Measurements from ENCODE around the gene SIGLECL1.

The SIGLECL1 gene

GRCh38 chr19:51297406-51297805 lies 46.5 kb downstream of the SIGLECL1 start:
- no peak for DNase-seq

GRCh38 chr19:51301266-51301665 lies 50.4 kb downstream of the SIGLECL1 start:
- DNase-seq = no peak

GRCh38 chr19:51305479-51305878 lies 54.6 kb downstream of the SIGLECL1 start:
- DNase-seq = no peak

GRCh38 chr19:51311351-51312257 lies 60.7 kb downstream of the SIGLECL1 start, which contains the start of gene IGLON5:
Gene IGLON5 (plus strand): TSS chr19:51311644. CDS start chr19:51311848, 204 bp downstream.
- DNase-seq = no peak

- DNase-seq = no peak
Measured at GRCh38 chr19:51316688-51317087, 65.8 kb downstream of the SIGLECL1 start.

- DNase-seq = no peak
Measured at GRCh38 chr19:51317376-51317775, 66.5 kb downstream of the SIGLECL1 start.

GRCh38 chr19:51317968-51318367 lies 67.1 kb downstream of the SIGLECL1 start:
- no peak for DNase-seq

Measured in inflammatory macrophage treated with lipopolysaccharide for 1 hour (primary cell).